Colonic mucosa (tissue), 4 donors: ENCODE measurements around the gene HEMK1. TPM values are rescaled to one million over a fixed set of nuclear protein-coding genes. Genes with fewer than 3 reads are reported as not detected.

Experiments used
- DNase-seq: peaks from one replicate; pipeline ENCODE4 v3.0.0-alpha.2; 2020
- H3K27ac ChIP-seq: fragments of 200-600 bp; one replicate; pipeline ENCODE4 v1.8.0; 2021
- H3K27me3 ChIP-seq: fragments of 200-600 bp; one replicate; pipeline ENCODE4 v1.8.0; 2021
- H3K36me3 ChIP-seq: fragments of 200-600 bp; one replicate; pipeline ENCODE4 v1.8.0; 2021
- H3K4me1 ChIP-seq: fragments of 200-600 bp; one replicate; pipeline ENCODE4 v1.8.0; 2021; ENCODE audit warnings: mild to moderate bottlenecking
- H3K4me3 ChIP-seq: fragments of 200-600 bp; one replicate; pipeline ENCODE4 v1.8.0; 2021
- H3K9ac ChIP-seq, 2 donors: one replicate each; pipeline ENCODE4 v1.7.0; 2013; ENCODE audit warnings: control low read depth in 2 of 2, low read depth in 2 of 2, low read length in 2 of 2
- H3K9me3 ChIP-seq: fragments of 200-600 bp; one replicate; pipeline ENCODE4 v1.8.0; 2021
- CTCF ChIP-seq: fragments of 200-600 bp; IDR thresholded peaks from one replicate; pipeline ENCODE4 v1.8.0; 2022; ENCODE audit warnings: antibody characterized with exemption, mild to moderate bottlenecking
- intact Hi-C: fragments of 100-400 bp; cut with DNase I; formaldehyde crosslinking; loops from one replicate; pipeline ENCODE4 v1.14.1; 2022
- total RNA-seq, 2 donors: library from RNA; stranded (reverse); fragmentation: NEBNext Ultra II Directional in 1 of 2; extraction: Animal tissue kit (Norgen Biotek cat#: 25700) in 1 of 2; gene quantifications; one replicate each; pipeline ENCODE4 v1.2.1, GENCODE V29; 2021
- donor health status: healthy.
- donor health status: DM: no; HTN: no; CAD: no.
- donor health status: DM: no; HTN: no; CAD: no.

HEMK1 gene
- 10 to 100 TPM; 23.0 to 28.5 TPM for total RNA-seq

GRCh38 chr3:50568947-50569749 lies at the start of gene HEMK1:
HEMK1 (plus strand) TSS chr3:50569522; CDS start chr3:50571105, 1,583 bp downstream.
- Histone ChIP-seq H3K27me3 (no peaks in the 10 kb centered on the region), H3K9me3 (no peaks in the 10 kb centered on the region), H3K27ac (peak within 1 kb of the TSS; percentile 82), H3K9ac (peak within 1 kb of the TSS; percentile 86 to 96), H3K36me3 (no peaks in the 10 kb centered on the region), H3K4me1 (no peaks in the 10 kb centered on the region), H3K4me3 (peak within 1 kb of the TSS; percentile 73)
- no peak for TF ChIP-seq CTCF
- peak; percentile 99 for DNase-seq
- intact Hi-C loops = no loop called here

DNA sequence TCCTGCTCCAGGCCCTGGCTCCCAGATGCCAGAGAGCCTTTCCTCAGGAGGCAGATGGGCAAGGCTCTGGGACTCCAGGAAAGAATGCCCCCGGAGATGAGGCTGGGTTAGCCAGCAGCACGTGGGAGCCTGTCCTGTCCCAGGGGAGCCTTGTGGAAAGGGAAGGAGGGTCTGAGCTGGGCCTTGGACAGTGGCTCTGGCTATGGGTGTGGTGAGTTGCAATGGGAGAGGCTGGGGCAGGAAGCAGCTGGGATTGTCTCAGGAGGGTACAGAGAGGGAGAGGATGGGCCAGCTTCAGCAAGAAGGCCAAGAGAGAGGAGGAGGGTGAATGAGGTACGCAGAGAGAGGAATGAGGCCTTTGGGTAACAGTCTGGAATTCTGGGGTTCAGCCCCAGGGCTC lies 48.5 kb upstream of the HEMK1 start:
- Histone ChIP-seq H3K9me3 (no peaks in the 10 kb centered on the region), H3K9ac (no peak overlapping the region), H3K4me1 (peaks cover 4% of the 10 kb centered on the region), H3K4me3 (no peak overlapping the region), H3K27ac (no peak overlapping the region), H3K36me3 (no peaks in the 10 kb centered on the region), H3K27me3 (no peaks in the 10 kb centered on the region)
- TF ChIP-seq CTCF = no peak
- no peak for DNase-seq
- intact Hi-C loops = no loop called here

DNA sequence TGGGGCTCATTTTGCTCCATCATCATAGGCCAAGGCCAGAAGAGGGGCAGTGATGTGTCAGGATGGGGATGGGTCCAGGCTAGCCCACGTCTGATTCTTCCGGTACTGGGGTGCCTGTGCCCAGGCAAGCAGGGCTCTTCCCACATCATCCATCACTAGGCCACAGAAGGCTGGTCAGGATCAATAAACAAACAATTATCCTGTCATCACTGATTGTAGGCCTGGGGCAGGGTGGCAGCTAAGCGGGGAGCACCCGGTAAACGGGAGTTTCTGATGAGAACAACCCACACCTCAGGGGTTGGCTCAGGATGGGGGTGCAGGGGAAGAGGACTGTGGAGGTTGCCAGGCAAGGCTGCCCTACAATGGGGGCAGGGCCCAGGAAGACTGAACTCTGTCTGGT lies 47.8 kb upstream of the HEMK1 start:
- DNase-seq = no peak
- H3K36me3 ChIP-seq = no peaks in the 10 kb centered on the region
- no peak overlapping the region for H3K9ac ChIP-seq
- H3K4me3 ChIP-seq = no peak overlapping the region
- intact Hi-C loops = no loop called here
- no peak overlapping the region for H3K27ac ChIP-seq
- H3K27me3 ChIP-seq = no peaks in the 10 kb centered on the region
- no peaks in the 10 kb centered on the region for H3K9me3 ChIP-seq
- no peaks in the 10 kb centered on the region for H3K4me1 ChIP-seq
- TF ChIP-seq CTCF = no peak

- Histone ChIP-seq H3K27ac (no peak overlapping the region), H3K4me3 (no peak overlapping the region), H3K9me3 (no peaks in the 10 kb centered on the region), H3K27me3 (no peaks in the 10 kb centered on the region), H3K4me1 (no peaks in the 10 kb centered on the region), H3K36me3 (no peaks in the 10 kb centered on the region), H3K9ac (no peak overlapping the region)
- DNase-seq = no peak
- TF ChIP-seq CTCF = no peak
- intact Hi-C loops = no loop called here
Measured at GRCh38 chr3:50523279-50523811, 46.0 kb upstream of the HEMK1 start.

DNA sequence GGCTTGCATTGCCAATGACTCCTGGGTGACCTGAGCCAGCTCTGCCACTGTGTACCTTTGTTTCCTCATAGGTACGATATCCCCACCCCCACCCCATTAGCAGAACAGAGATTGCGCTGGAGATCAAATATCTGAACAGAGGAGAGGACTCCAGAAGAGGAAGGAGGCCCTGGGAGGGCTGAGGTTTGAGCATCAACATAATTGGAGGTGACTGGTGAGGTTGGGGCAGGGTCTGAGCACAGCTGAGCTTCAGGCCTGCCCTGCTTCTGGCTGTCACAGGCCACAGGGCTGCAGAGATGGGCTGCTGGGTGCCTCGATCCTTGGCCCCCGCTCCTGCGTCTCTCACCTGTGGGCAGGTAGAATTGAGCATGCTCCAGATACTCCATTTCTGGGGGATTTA lies 44.6 kb upstream of the HEMK1 start:
- TF ChIP-seq CTCF = no peak
- Histone ChIP-seq H3K27me3 (no peaks in the 10 kb centered on the region), H3K36me3 (no peaks in the 10 kb centered on the region), H3K9ac (no peak overlapping the region), H3K4me3 (no peak overlapping the region), H3K27ac (no peak overlapping the region), H3K4me1 (no peaks in the 10 kb centered on the region), H3K9me3 (no peaks in the 10 kb centered on the region)
- intact Hi-C loops = no loop called here
- no peak for DNase-seq
